ENCODE results near the gene CTCFL.
"Not testable (repeated sequence)": the region's sequence is repeated elsewhere in the genome, so short reads cannot be mapped to it uniquely, and the experiment has no call there.

The CTCFL gene

DNA sequence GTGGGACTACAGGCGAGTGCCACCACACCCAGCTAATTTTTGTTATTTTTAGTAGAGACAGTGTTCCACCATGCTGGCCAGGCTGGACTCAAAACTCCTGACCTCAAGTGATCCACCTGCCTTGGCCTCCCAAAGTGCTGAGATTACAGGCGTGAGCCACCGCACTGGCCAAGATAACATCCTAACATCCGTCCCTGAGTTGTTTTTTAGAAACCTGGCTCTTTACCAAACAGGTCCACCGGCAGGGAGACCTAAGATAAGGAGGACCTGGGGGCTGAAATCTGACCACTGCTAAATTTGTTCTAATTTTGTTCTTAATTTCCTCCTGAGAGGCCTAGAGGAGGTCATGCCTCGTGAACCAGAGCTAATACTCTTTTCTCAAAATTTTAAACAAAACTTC is 20.5 kb downstream of the CTCFL start:
- DNase-seq: no peak

DNA sequence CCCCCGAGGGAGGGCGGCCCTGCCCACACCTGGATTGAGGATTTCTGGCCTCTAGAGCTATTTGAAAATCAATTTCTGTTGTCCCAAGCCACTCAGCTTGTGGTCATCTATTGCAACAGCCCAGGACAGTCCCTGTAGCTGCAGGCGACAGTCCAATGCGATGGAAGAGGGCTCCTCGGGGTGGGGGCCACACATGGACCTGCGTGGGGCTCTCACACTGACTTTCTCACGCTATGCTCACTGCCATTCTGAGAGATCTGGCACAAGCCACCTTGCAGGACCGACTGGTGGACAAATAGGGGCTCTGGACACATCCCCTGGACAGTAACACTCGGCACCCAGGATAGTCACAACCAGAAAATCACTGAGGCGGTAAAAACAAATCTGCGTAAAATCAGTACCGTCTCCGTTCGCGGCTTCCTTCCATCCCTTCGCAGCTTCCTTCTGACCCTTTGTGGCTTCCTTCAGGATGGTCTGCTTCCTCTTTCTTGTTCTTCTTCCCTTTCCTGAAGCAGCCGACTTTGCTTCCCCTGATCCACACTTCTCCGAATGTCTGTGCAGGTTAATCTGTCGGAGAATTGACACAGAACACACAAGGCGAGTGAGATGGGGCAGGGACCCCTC is 21.8 kb downstream of the CTCFL start:
- peak; percentile 67 for DNase-seq

DNA sequence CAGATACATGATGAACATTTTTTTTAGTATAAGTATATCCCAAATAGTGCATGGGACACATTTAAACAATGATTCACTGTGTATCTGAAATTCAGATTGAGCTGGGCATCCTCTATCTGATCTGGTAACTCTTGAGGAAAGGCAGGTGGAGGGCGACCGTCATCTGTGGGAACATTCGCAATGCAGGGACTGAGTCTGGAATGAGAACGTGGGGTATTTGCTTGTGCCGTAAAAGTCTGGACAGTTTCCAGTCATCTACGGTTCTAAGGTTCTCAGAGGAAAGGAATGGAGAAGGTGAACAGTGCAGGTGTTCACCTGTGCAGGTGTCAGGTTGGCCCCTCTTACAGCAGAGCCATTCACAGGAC is 22.6 kb downstream of the CTCFL start:
- DNase-seq: no peak

DNA sequence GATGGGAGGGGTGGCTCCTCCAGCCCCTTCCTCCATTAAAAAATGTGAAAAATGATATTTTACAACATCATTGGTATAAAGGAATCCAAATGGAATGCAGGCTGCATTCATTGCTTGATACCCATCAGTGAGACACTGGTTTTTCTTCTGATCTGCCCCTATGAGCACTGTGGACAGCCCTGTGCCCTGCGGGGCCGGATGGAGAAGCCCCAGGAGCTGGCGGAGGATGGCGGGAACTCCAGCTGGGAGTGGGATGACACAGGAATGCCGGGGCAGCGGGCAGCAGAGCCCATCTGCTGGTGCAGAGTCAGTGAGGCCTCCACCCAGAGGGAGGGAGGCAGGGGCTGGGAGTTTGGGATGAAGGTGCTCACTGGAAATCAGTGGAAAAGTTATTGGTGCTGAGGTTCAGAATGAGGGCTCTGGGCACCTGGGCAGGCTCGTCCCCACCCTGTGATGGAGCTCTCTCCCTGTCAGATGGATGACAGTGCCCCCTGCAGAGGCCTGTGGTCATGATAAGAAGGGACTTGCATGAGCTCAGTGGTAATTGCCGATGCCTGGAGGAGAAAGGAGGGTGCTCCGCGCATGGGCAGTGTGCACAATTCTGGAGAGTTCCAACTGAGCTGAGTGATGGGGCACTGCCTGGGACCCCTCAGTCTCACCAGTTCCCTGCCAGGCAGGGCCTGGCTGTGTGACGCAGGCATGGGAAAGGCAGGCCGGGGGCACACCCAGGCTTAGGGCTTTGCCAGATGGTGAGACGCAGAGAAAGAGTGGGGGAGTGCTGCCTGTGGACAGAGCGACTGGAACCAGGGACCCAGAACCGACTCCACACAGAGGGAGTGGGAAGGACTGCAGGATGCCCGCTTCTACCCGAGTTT is 23.2 kb downstream of the CTCFL start:
- DNase-seq: no peak

DNA sequence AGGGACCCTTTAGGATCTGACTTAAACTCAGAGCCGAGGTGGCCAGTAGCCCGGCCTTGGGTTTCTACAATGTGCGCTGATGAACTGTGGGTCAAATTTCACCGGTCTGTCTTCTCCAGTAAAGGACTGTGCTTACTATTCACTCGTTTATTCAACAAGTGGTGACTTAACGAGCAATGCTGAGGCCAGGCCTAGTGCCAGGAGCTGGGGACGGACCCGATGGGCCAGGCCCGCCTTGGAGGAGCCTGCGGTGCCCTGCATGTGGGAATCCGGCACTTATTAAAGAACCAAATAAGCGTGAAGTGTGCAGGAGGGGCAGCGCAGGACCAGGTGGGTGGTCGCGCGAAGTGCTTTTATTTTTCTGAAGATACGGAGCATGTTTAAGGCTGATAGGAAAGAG is 24.0 kb downstream of the CTCFL start:
- DNase-seq: no peak

DNA sequence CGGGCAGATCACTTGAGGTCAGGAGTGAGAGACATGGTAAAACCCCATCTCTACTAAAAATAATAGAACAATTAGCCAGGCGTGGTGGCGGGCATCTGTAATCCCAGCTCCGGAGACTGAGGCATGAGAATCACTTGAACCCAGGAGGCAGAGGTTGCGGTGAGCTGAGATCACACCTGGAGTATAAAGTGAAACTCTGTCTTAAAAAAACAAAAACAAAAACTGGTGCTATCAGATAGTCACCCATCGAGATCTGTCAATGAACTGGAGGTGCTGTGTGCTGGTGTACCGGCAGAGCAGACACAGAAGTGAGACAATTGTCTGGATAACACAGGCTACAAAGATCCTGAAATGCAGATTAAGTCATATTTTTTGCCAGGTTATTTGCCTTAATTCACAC is 24.7 kb downstream of the CTCFL start:
- no peak for DNase-seq

DNA sequence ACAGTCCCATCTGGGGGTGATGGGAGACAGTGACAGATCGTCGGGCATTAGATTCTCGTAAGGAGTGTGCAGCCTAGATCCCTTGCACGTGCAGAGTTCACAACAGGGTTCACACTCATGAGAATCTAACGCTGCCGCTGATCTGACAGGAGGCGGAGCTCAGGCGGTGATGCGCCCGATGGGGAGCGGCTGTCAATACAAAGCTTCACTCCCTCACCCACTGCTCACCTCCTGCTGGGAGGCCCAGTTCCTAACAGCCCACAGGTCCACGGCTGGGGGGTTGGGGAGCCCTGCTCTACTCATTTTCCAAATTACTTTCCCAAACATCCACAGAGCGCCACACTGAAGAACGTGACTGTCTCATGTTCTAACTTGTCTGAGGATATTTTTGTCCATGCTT is 25.3 kb downstream of the CTCFL start:
- no peak for DNase-seq

DNA sequence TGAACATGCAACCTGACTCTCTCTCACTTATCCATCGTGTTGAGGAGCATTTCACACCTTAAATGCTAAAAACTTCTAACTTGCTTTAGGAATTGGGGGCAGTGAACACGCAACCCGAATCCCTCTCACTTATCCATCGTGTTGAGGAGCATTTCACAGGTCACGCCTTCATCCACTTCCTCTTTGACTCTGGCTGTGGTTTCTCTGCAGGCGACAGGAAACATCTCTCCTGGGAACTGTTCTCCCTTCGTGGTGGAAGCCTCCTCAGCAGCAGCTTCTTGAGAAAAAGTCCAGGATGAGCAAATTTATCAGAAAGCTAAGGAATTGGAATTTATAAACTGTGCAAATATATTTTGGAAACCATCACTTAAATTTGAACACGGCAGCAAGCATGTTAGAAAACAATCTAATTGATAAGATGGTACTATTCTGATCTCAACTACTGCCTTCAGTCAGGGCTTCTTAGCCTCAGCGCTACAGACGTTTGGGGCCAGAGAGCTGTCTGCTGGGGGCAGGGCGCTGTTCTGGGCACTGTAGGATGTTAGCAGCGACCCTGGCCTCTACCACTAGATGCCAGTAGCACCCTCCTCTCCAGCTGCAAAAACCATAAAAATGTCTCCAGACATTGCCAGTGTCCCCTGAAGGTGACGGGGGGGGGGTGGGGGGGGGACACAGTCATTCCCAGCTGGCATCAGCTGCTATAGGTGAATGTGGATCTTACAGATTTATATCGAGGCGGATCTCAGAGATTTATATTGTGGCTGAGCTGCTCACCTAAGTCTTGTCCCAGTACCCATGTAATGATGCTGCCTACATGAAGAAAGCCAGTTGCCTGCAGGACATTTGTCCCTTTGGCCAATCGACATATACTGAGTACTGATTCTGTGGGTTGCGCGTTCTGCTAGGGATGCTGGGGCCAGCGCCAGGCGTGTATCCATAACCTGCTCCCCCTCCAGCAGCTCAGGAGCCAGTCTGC is 26.2 kb downstream of the CTCFL start:
- DNase-seq: peak; percentile 61

DNA sequence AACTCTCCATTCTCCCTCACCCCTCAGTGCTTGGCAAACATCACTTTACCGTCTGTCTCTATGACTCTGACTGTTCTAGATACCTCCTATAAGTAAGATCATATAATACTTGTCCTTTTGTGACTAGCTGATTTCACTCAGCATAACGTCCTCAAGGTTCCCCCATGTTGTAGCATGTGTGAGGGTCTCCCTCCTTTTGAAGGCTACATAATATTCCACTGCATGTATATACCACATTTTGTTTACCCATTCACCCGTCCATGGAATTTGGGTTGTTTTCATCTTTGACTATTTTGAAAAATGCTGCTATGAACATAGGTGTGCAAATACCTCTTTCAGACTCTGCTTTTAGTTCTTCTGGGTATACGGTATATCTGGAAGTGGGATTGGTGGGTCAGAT is 28.3 kb downstream of the CTCFL start:
- no peak for DNase-seq

DNA sequence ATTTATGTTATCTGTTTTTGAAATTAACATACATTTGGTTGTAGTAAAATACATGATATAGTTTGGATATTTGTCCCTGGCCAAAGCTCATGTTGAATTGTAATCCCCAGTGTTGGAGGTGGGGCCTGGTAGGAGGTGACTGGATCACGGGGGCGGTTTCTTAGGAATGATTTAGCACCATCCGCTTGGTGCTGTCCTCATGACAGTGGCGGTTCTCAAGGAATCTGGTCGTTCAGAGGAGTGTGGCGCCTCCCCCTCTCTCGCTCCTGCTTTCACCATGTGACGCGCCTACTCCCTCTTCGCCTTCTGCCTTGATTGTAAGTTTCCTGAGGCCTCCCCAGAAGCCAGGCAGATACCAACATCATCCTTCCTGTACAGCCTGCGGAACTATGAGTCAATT is 29.0 kb downstream of the CTCFL start:
- DNase-seq: no peak

DNA sequence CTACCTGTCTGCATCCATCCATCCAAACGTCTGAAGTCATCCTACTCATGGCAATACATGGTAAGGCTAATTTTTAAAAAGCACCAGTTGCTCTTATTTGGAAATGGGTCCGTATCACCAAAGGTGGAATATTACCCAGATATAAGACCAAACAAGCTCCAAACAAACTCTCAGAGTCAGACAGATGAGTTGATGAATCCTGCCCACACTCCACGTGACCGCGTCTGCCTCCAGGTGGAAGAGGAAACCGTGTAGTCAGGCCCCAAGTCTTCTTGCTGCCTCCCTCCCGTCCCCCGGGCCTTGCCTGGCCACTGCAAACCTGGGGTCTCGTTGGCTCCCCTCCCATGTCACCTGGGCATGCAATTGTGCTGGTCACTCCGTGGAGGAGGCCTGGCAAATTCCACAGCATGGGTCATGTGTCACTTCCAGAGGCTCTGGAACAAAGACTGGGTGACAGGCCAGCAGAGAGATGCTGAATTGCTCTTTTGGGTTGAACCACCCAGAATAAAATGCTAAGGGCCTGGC is 31.8 kb downstream of the CTCFL start:
- DNase-seq: no peak

DNA sequence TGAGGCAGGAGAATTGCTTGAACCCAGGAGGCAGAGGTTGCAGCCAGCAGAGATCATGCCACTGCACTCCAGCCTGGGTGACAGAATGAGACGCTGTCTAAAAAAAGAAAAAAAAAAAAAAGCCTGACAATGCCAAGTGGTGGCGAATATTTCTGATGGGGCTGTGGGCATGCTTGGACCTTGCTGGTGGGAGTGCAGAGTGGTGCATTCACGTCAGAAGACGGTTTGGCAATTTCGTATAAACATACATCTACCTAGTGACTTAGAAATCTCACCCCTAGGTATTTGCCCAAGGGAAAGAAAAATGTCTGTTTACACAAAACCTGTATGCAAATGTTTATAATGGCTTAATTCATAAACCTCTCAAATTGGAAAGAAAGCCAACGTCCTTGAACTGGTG is 33.6 kb downstream of the CTCFL start:
- no peak for DNase-seq

DNA sequence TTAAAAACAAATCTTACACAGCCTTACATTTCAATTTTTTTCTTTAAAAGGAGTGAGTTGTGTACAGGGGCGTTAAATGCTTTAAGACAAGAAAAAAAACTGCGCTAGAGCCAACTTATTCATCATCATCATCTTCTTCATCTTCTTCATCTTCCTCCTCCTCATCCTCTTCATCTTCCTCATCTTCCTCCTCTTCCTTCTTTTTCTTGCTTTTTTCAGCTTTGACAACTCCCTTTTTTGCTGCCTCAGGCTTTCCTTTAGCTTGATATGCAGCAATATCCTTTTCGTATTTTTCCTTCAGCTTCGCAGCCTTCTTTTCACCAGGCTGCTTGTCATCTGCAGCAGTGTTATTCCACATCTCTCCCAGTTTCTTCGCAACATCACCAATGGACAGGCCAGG is 36.7 kb downstream of the CTCFL start:
- not testable (repeated sequence) for DNase-seq

DNA sequence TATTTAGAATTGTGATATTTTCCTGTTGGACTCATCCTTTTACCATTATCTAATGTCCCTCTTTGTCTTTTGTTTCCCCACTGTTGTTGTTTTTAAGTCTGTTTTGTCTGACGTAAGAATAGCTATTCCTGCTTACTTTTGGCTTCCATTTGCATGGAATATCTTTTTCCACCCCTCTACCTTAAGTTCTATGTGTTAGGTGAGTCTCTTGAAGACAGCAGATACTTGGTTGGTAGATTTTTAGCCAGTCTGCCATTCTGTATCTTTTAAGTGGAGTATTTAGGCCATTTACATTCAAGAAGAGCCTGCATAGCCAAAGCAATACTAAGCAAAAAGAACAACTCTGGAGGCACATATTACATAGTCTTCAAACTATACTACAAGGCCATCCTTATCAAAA is 39.2 kb downstream of the CTCFL start:
- no peak for DNase-seq

DNA sequence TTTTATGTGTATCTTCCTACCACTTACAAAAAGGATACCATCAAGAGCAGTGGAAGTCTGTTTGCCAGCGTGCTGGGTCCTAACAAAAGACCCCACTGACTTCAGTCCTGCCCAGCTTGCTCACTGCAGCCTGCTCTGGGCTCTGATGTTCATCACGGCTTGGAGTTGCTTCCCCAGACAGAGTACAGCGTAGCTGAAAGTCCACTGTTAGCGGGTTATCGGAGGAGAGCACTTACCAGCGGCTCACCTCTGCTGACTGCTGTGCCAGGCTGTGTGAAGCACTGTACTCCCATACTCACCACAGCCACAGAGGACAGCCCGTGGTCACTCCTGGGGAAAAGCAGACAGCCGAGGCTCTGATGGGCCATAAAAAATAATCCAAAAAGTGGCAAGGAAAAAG is 40.2 kb downstream of the CTCFL start:
- no peak for DNase-seq

DNA sequence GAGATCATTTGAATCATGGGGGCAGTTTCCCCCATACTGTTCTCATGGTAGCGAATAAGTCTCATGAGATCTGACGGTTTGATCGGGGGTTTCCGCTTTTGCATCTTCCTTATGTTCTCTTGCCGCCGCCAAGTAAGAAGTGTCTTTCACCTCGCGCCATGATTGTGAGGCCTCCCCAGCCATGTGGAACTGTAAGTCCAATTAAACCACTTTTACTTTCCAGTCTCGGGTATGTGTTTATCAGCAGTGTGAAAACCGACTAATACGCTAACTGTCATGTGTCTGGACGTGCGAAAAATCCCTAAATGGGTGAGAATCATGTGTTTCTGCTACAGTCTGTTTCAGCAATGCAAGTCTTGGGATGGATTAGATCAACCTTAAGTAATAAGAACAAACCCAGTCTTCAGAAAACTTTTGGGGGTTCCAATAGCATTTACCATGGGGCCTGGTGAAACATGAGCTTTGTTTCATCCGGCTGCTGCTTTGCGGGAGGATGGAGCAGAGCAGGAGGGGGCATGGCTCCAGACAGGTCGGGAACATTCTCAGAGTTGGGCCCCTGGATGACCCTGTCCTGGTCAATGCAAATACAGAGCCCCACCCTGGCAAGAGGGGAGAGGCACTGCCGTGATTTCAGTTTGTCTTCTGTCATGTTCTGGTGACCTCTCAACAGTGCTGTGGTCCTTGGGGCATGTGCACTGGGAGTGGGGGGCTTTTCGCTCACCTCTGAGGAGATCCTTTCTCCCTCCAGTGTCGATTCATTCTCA is 41.5 kb downstream of the CTCFL start:
- DNase-seq: no peak

DNA sequence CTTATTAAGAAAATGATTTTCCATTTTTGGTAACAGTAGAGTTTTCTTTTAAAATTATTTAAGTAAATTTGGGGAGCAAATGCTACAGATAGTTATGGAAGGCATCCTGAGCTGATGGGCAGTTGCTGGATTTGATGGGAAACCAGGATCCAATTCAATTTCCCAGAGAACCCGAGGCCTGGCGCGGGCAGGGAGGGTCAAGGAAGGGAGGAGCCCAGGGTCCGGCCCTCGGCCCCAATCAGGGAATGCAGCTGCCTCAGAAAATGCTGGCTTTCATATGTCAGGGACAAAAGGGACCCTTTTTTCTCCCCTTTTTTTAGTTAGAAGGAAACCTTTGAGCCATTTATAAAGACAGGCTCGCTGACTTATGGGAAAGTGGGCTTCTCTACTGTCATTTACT is 42.1 kb downstream of the CTCFL start:
- no peak for DNase-seq

DNA sequence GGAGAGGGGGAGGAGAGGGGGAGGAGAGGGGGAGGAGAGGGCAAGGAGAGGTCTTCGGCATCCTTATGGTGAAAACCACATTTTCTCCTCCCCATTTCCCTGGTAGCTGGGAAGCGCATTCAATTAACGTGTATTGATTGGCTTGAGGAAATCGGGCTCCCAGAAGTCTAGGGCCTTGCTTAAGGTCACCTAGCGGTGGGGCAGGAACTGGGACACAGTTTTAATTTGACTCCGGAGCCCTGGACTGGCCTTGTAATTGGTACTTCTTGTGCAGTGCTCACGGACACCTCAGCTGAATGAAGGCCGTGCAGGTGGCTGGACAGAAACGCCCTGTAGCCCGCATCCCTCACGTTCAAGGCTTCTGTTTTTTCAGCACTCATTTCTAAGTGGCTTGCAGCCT is 42.8 kb downstream of the CTCFL start:
- no peak for DNase-seq

DNA sequence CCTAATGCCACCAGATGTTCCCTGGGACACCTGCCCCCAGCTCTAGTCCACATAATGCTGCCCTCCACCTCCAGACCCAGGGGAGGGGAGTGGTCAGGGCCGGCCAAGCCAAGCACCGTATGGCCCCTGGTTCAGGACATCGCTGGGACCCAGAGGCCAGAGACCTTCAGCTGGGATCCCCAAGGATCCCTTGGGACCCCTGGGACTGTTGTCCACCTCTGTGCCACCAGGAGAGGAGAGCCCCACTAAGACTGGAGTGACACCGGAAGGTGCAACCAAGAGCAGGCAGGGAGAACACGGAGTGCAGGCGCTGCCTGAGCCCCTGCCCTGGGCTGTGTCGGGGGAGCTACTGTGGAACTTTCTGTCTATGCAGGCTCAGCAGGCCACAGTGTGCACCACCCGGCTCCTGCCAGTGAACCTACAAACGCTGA is 43.6 kb downstream of the CTCFL start:
- no peak for DNase-seq

DNA sequence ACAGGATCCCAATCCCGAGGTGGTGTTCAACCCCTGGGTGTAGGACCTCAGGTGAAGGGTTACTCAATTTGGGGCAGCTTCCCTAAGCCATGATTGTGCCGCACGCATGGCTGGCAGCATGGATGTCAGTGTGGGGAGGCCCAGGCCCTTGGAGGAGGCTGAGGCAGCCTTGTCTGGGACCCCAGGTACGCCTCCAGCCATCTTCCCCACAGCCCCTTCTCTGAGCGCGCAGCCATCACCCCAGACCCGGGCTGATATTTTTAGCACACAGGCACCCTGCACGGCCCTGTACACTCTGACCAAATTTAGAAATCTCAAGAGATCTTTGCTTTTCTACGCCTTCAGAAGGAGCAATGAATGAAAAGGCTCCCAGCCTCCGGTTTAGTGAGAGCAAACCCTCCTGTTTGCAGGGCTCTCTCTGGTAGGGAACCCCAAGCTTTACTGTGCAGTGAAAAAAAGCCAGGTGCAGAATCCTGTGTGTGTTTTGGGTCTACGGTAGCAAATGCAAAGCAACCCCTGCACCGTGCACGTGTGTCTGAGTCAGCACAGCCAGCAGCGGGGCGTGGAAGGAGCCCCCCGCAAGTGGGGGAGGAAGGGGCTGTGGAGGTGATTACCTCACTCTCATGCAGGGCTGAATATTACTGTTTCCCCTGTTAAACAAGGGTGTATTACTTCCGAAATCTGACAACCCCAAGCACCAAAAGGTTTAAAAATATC is 44.3 kb downstream of the CTCFL start:
- DNase-seq: no peak

DNA sequence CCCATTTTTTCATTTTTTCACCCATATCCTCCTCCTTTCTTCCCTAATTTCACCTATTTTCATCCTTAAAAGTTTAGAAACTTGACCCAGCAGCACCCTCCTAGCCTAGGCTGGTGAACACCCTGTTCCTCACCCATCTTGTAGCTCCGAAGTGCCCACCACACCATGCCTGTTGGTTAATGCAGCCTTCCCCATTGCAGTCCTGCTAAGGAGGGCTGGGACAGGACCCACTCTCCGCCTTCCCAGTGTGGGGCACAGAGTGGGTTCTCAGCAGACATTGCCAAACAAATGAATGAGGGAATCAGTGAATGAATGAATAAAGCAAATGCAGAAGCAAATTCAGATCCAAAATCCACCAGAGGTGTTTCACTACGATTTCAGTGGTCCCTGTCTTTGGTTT is 45.7 kb downstream of the CTCFL start:
- DNase-seq: no peak

DNA sequence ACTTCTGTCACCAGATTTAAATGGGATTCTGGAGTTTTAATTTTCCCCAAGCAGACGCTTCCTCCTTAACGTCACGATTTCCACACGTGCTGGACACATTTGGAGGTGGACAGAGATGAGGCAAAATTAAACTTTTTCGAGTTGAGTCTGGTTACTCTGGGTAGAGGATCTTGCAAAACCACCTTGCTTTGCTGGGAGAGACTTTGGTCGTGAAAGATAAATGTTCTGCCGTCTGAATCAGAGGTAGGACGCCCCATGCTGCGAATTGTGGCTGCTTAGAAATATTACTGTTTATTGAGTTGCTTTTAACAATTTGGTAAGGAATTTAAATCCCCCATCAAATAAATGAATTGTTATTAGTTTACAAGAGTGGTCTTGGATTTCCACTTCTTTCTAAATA is 46.8 kb downstream of the CTCFL start:
- no peak for DNase-seq
